Mesenchymal stem cell (in vitro differentiated cells and primary cell): ENCODE data around the gene CFB.
A peak's percentile ranks its signal among the peaks of the same experiment; 100 is the strongest.
"Not testable (repeated sequence)": the region's sequence is repeated elsewhere in the genome, so short reads cannot be mapped to it uniquely, and the experiment has no call there.

ENCODE experiments used
- DNase-seq: peaks from one replicate; pipeline ENCODE4 v3.0.0-alpha.2; 2013
- H2AFZ ChIP-seq: one replicate; pipeline ENCODE4 v1.6.1; 2013; ENCODE audit warnings: low read depth, mild to moderate bottlenecking, control low read depth, inconsistent platforms, low read length, moderate library complexity
- H2AK5ac ChIP-seq: 2 replicates; pipeline ENCODE4 v1.6.1; 2013; ENCODE audit warnings: low read length, moderate library complexity, mild to moderate bottlenecking, inconsistent platforms; ENCODE audit not compliant: severe bottlenecking
- H2BK120ac ChIP-seq: one replicate; pipeline ENCODE4 v1.6.1; 2013; ENCODE audit warnings: low read depth, mild to moderate bottlenecking, inconsistent platforms, low read length, moderate library complexity
- H2BK12ac ChIP-seq, 2 experiments: one replicate each; pipeline ENCODE4 v1.6.1; 2013; ENCODE audit warnings: inconsistent platforms in 2 of 2, low read length in 2 of 2, mild to moderate bottlenecking in 2 of 2, moderate library complexity in 2 of 2, control low read depth in 1 of 2
- H2BK15ac ChIP-seq: one replicate; pipeline ENCODE4 v1.6.1; 2013; ENCODE audit warnings: mild to moderate bottlenecking, low read depth, inconsistent platforms; ENCODE audit not compliant: poor library complexity, severe bottlenecking
- H2BK5ac ChIP-seq: 2 replicates; pipeline ENCODE4 v1.6.1; 2013; ENCODE audit warnings: low read depth, mild to moderate bottlenecking, low read length, control low read depth, inconsistent platforms; ENCODE audit not compliant: poor library complexity, severe bottlenecking
- H3K14ac ChIP-seq, 2 experiments: one replicate each; pipeline ENCODE4 v1.6.1; 2013; ENCODE audit warnings: inconsistent platforms in 2 of 2, low read length in 2 of 2, control low read depth in 1 of 2, mild to moderate bottlenecking in 1 of 2, moderate library complexity in 1 of 2
- H3K18ac ChIP-seq, 2 experiments: one replicate each; pipeline ENCODE4 v1.6.1; 2013; ENCODE audit warnings: inconsistent platforms in 2 of 2, low read length in 2 of 2, control low read depth in 1 of 2, low read depth in 1 of 2, mild to moderate bottlenecking in 1 of 2
- H3K23ac ChIP-seq, 2 experiments: one replicate each; pipeline ENCODE4 v1.6.1; 2013; ENCODE audit warnings: inconsistent platforms in 2 of 2, low read length in 2 of 2, mild to moderate bottlenecking in 2 of 2, moderate library complexity in 2 of 2, control low read depth in 1 of 2
- H3K27ac ChIP-seq: 2 replicates; pipeline ENCODE4 v1.5.1; 2013; ENCODE audit warnings: mild to moderate bottlenecking, moderate library complexity, low read length, control low read depth, inconsistent platforms; ENCODE audit not compliant: poor library complexity, severe bottlenecking
- H3K27me3 ChIP-seq, 2 experiments: 2 replicates each; pipeline versions ENCODE4 v1.6.1 to v1.7.0; 2013; ENCODE audit warnings: low read length in 2 of 2, mild to moderate bottlenecking in 2 of 2, moderate library complexity in 2 of 2, control low read depth in 1 of 2, inconsistent platforms in 1 of 2; ENCODE audit not compliant: control insufficient read depth in 1 of 2, insufficient read depth in 1 of 2
- H3K36me3 ChIP-seq, 2 experiments: 2 replicates each; pipeline versions ENCODE4 v1.6.1 to v1.7.0; 2013; ENCODE audit warnings: low read length in 2 of 2, control low read depth in 1 of 2, inconsistent platforms in 1 of 2, low read depth in 1 of 2, mild to moderate bottlenecking in 1 of 2; ENCODE audit not compliant: insufficient read depth in 2 of 2, control insufficient read depth in 1 of 2
- H3K4ac ChIP-seq, 2 experiments: one replicate each; pipeline ENCODE4 v1.6.1; 2013; ENCODE audit warnings: inconsistent platforms in 2 of 2, low read length in 2 of 2, mild to moderate bottlenecking in 2 of 2, moderate library complexity in 2 of 2, control low read depth in 1 of 2, low read depth in 1 of 2
- H3K4me1 ChIP-seq: 2 replicates; pipeline ENCODE4 v1.6.1; 2013; ENCODE audit warnings: low read depth, low read length, control low read depth; ENCODE audit not compliant: control insufficient read depth, insufficient read depth
- H3K4me2 ChIP-seq: 2 replicates; pipeline ENCODE4 v1.6.1; 2013; ENCODE audit warnings: low read length, mild to moderate bottlenecking, inconsistent platforms; ENCODE audit not compliant: poor library complexity, severe bottlenecking
- H3K4me3 ChIP-seq, 2 experiments: 2 replicates each; pipeline versions ENCODE4 v1.5.1 to v1.7.0; 2013; ENCODE audit warnings: low read length in 2 of 2, mild to moderate bottlenecking in 2 of 2, control low read depth in 1 of 2, low read depth in 1 of 2; ENCODE audit not compliant: insufficient read depth in 1 of 2
- H3K79me1 ChIP-seq: replicated peaks from 2 replicates; pipeline ENCODE4 v1.6.1; 2013; ENCODE audit warnings: mild to moderate bottlenecking, control low read depth, low read length, inconsistent platforms; ENCODE audit not compliant: poor library complexity, severe bottlenecking
- H3K9ac ChIP-seq: 2 replicates; pipeline ENCODE4 v1.7.0; 2013; ENCODE audit warnings: mild to moderate bottlenecking, low read length, moderate library complexity
- H3K9me3 ChIP-seq: 2 replicates; pipeline ENCODE4 v1.7.0; 2013; ENCODE audit warnings: mild to moderate bottlenecking, low read length; ENCODE audit not compliant: control insufficient read depth
- H4K8ac ChIP-seq: one replicate; pipeline ENCODE4 v1.6.1; 2013; ENCODE audit warnings: inconsistent platforms, mild to moderate bottlenecking, low read length, moderate library complexity
- H4K91ac ChIP-seq: one replicate; pipeline ENCODE4 v1.6.1; 2013; ENCODE audit warnings: mild to moderate bottlenecking, low read length, inconsistent platforms
- WGBS: methylation state at CpG from one replicate; pipeline ENCODE4 v1.1.7; 2013; ENCODE audit warnings: mixed read lengths; 5-methylcytosine and 5-hydroxymethylcytosine counted together

Gene CFB

GRCh38 chr6:31979238-31979898 lies 33.5 kb downstream of the CFB start:
- Histone ChIP-seq H3K4me1 (no peaks in the 10 kb centered on the region), H3K36me3 (peaks cover 19% of the 10 kb centered on the region in 2 experiments), H3K18ac (no peak overlapping the region), H3K9ac (peak overlapping the region; percentile 3), H2AFZ (no peak overlapping the region), H2BK15ac (no peak overlapping the region), H3K23ac (no peak overlapping the region), H3K27me3 (no peaks in the 10 kb centered on the region), H3K4me2 (no peak overlapping the region), H4K8ac (no peak overlapping the region), H2BK12ac (no peak overlapping the region), H4K91ac (no peak overlapping the region), H3K9me3 (no peaks in the 10 kb centered on the region), H3K4ac (no peak overlapping the region), H2AK5ac (no peak overlapping the region), H3K27ac (no peak overlapping the region), H3K79me1 (peaks cover 4% of the 10 kb centered on the region), H2BK120ac (no peak overlapping the region), H3K14ac (no peak overlapping the region), H3K4me3 (no peak overlapping the region), H2BK5ac (no peak overlapping the region)
- 96% methylated on average over 3 of the region's 3 CpGs for WGBS
- DNase-seq = no peak

- not testable (repeated sequence) for H2BK120ac ChIP-seq, H4K8ac ChIP-seq, H3K14ac ChIP-seq, H3K27ac ChIP-seq, H2BK12ac ChIP-seq, H2BK5ac ChIP-seq, H2AK5ac ChIP-seq, H3K4me3 ChIP-seq, H2AFZ ChIP-seq, DNase-seq, H3K4ac ChIP-seq, H3K79me1 ChIP-seq, H2BK15ac ChIP-seq, H4K91ac ChIP-seq, H3K4me1 ChIP-seq, H3K23ac ChIP-seq, H3K9me3 ChIP-seq, H3K9ac ChIP-seq, H3K18ac ChIP-seq, H3K4me2 ChIP-seq, H3K27me3 ChIP-seq
- peaks cover 15 to 19% of the 10 kb centered on the region in 2 experiments for H3K36me3 ChIP-seq
- WGBS = 83% methylated on average over 4 of the region's 13 CpGs
Measured at GRCh38 chr6:31980195-31980876, 34.4 kb downstream of the CFB start.

GRCh38 chr6:31980998-31981397 lies 35.1 kb downstream of the CFB start:
- H4K91ac ChIP-seq, H2BK12ac ChIP-seq, H2AK5ac ChIP-seq, H2BK5ac ChIP-seq, H3K27ac ChIP-seq, H4K8ac ChIP-seq, H3K14ac ChIP-seq, H2BK120ac ChIP-seq, DNase-seq, H3K4me2 ChIP-seq, H3K9me3 ChIP-seq, H3K79me1 ChIP-seq, H3K23ac ChIP-seq, H3K4ac ChIP-seq, H3K9ac ChIP-seq, H2AFZ ChIP-seq, H3K4me3 ChIP-seq, H3K27me3 ChIP-seq, H2BK15ac ChIP-seq, H3K4me1 ChIP-seq, H3K18ac ChIP-seq: not testable (repeated sequence)
- H3K36me3 ChIP-seq = peaks cover 15 to 19% of the 10 kb centered on the region in 2 experiments
- no CpG with 5 or more reads among the region's 5 CpGs for WGBS

DNA sequence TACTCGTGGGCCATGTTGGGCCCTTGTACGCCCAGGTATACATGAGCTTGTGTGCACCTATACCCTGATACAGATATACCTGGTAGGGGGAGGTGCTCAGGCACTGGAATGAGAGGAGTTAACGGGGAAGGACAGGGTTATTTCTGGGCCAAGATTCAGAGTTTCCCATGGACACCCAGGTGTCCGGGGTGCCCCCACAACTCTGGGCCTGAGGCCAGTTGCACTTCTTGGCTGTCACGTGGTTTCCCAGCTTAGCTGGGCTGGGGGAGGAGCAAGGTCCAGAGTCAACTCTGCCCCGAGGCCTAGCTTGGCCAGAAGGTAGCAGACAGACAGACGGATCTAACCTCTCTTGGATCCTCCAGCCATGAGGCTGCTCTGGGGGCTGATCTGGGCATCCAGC lies 35.8 kb downstream of the CFB start, which contains the start of gene C4A:
C4A (plus strand) TSS at position 314 of the 400 bp plus-strand sequence; CDS start at position 365, 51 bp downstream.
- not testable (repeated sequence) for DNase-seq

More for the DNA sequence above, 35.8 kb downstream of the CFB start, which contains the start of gene C4A:
- H4K8ac ChIP-seq, H2AK5ac ChIP-seq, H3K4ac ChIP-seq, H3K23ac ChIP-seq, H3K4me2 ChIP-seq, H3K79me1 ChIP-seq, H3K9me3 ChIP-seq, H2AFZ ChIP-seq, H2BK5ac ChIP-seq, H3K18ac ChIP-seq, H2BK15ac ChIP-seq, H3K27me3 ChIP-seq, H2BK12ac ChIP-seq, H3K4me3 ChIP-seq, H3K27ac ChIP-seq, H3K14ac ChIP-seq, H2BK120ac ChIP-seq, H4K91ac ChIP-seq, H3K4me1 ChIP-seq, H3K9ac ChIP-seq: not testable (repeated sequence)
- no CpG with 5 or more reads among the region's 7 CpGs for WGBS
- H3K36me3 ChIP-seq = peaks cover 15 to 16% of the 10 kb centered on the region in 2 experiments
